Suppressor macrophage (primary cell): ENCODE measurements around the gene ECEL1.

Experiments
- DNase-seq, 4 experiments: peaks; one replicate each; pipeline ENCODE4 v3.0.0-alpha.2; 2020 to 2022

ECEL1 gene

GRCh38 chr2:232522623-232523401, 35.2 kb upstream of the ECEL1 start:
- no peak for DNase-seq

- peak; percentile 48 to 83 (median 67) for DNase-seq
Measured at GRCh38 chr2:232521959-232522622, 34.5 kb upstream of the ECEL1 start.

- no peak for DNase-seq
Measured at GRCh38 chr2:232521098-232521497, 33.5 kb upstream of the ECEL1 start.

GRCh38 chr2:232520489-232520888, 32.9 kb upstream of the ECEL1 start:
- no peak for DNase-seq

GRCh38 chr2:232519581-232520438, 32.2 kb upstream of the ECEL1 start, which contains the start of gene PRSS56:
PRSS56 (plus strand) TSS chr2:232520388; CDS start chr2:232520599, 211 bp downstream.
- no peak for DNase-seq

DNA sequence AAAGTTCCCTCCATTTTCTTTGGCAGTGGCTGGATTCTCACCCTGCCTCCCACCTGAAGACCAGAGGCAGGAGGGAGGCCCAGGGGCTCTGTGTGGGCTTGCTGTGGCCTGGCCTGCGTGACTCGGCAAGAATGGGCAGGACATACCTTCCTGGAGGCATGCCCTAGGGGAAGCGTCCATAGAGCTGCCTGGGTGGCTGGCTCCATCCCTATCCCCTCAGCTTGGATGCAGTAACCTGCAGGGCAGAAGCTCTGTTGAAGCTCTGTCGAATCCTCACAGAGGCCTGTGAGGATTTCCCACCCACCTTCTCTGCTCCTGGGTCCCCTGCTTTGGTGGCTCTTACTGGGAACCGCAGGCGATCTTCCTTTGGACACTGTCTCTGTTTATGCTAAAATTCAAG, 31.2 kb upstream of the ECEL1 start:
- DNase-seq, result no peak

DNA sequence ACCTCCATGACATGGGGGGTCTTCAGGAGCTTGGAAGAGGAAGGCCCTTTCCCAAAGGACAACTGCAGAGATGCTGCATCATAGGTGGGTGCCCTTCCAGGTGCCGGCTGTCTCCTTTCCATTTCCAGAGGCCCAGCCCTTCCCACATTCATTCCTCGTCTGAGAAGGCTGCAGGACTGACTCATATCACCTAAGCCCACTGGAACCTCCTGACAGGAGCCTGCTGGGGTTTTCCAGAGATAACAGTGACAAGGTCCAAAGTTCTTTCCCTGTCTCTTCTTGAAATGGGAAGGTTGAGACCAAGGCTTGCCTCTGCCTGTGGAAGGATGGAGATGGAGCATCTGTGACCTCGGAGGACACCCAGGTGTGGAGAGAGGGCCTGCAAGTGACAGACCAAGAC, 28.9 kb upstream of the ECEL1 start:
- DNase-seq, result no peak

GRCh38 chr2:232515639-232516038, 28.0 kb upstream of the ECEL1 start:
- no peak for DNase-seq

DNA sequence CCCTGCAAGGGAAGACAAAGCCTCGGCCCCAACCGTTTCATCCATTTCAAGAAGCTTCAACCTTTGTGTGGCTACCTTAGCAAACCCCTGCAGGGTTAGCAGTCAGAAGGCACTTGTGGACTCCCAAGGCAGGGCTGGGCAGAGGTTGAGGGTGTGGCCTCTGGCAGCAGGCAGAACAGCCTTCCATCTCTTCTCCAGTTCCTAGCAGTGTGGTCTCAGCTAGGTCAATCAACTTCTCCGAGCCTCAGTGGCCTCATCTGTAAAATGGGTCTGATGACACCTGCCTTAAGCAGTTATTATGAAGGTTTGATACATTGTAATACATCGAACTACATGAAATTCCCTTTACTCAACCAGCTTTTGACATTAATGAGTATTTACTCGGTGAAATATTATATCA, 25.7 kb upstream of the ECEL1 start:
- DNase-seq, result no peak

DNA sequence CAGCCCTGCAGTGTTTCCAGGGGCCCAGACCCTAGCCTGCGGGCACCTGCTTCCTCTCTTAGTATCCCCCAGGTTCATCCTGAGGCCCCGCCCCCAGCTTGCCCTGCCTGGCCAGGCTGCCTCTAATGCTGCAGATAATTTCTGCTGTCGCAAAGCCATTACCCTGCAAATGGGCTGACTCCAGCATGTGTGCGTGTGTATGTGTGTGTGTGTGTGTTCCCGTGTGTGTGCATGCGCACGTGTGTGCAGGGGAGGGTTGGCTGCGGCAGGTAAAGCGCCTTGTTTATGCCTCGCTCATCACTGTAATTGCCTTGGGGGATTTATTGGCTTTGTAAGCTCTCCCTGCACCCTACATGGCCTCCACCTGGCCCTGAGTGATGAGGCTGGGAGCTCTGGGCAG, 25.0 kb upstream of the ECEL1 start:
- no peak for DNase-seq

DNA sequence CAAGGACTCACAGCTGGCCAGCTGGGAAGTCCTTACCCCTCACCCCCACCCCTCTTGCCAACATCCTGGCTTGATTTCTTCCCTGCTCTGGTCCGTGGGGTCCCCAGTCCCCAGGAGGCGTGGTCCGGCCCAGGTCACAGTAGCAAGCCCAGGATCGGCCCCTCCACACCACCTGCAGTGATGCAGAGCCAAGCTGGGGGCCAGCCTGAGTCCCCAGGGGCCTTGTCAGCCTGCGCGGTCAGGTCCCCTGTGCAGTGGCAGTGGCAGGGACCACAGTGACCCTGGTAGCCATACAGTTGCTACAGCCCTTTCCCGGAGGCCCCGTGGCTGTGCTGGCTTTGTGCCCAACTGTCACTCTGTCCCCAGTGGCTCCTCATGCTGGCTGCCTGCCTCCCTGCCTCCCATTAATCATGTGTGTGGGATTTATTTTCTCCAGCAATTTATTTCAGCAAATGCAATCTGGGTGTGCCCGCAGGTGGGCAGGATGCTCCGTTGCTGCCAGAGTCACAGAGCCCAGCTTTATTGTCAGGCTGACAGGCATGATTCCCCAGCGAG, 23.8 kb upstream of the ECEL1 start:
- no peak for DNase-seq

- no peak for DNase-seq
Measured at GRCh38 chr2:232508251-232508650, 20.6 kb upstream of the ECEL1 start.

- DNase-seq, result no peak
Measured at GRCh38 chr2:232506709-232507108, 19.1 kb upstream of the ECEL1 start.

- DNase-seq, result no peak
Measured at GRCh38 chr2:232505856-232506255, 18.2 kb upstream of the ECEL1 start.

- DNase-seq, result no peak
Measured at GRCh38 chr2:232504438-232504837, 16.8 kb upstream of the ECEL1 start.

DNA sequence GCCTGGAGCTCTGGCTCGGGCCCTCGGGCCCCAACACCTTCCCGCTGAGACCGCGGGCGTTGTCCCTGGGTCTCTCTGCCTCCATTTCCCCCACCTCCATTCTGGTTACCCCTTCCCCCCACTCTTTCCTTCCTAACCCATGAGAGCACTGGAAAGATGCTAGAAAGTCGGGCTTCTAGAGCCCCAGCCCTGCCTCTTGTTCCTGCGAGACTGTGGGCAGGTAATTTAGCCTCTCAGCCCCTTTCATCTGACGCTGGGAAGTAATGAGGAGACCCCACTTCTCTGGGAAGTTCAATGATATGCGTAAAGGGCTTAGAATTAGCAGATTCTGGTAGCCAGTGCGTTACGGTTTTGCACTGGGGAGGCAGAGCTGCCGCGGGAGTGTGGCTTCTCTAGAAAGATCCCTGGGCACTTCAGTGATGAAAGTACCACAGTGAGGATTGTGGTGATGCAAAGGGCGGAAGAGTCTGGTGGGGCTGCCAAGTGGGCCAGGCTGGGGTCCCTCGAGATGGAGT, 16.2 kb upstream of the ECEL1 start:
- no peak for DNase-seq

GRCh38 chr2:232502911-232503808, 15.5 kb upstream of the ECEL1 start:
- peak; percentile 36 to 64 (median 47) for DNase-seq

GRCh38 chr2:232502511-232502910, 14.9 kb upstream of the ECEL1 start:
- DNase-seq, result peak in 1 of 4 experiments; percentile 10

DNA sequence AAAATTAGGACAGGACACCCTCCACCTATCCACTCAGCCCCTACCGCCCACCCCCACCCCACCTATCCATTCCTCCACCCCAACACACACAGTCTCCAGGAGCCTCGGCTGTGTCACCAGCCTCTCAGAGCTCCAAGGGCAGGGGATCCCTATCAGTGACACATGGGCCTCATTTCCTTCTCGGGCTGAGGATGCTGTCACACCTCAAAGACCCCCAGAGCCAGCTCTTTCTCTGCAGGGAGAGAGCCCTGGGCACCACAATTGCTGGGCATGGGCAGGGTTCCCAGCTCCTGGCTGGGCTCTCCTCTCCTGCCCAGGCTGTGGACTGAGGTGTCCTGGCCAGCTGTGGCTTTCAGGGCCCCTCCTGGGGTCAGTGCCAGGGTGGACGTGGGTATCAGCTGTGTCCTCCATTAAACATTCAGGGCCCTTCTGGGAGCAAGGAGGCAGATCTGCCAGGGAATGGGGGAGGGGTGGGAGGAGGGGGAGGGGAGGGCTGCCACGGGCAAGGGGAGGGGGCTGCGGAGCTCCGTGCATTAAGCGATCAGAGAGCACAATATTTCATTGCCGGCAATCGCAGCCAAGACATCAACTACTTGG, 14.3 kb upstream of the ECEL1 start:
- DNase-seq, result no peak

- no peak for DNase-seq
Measured at GRCh38 chr2:232501331-232501771, 13.7 kb upstream of the ECEL1 start.

- DNase-seq, result no peak
Measured at GRCh38 chr2:232498452-232498851, 10.8 kb upstream of the ECEL1 start.
